Transverse colon (tissue), 3 donors: ENCODE measurements around the gene NWD2.

Experiments used
- CTCF ChIP-seq, 5 experiments: fragments of 200-600 bp in 3 of 5; fragments of 450-650 bp in 2 of 5; sonication (generic) in 3 of 5; IDR thresholded peaks; 1 replicate in 2 of 5; 2 replicates in 3 of 5; pipeline ENCODE4 v1.5.1; 2016 to 2017; ENCODE audit warnings: antibody characterized with exemption in 5 of 5, inconsistent platforms in 3 of 5, mild to moderate bottlenecking in 2 of 5, moderate library complexity in 1 of 5
- POLR2A ChIP-seq: fragments of 450-650 bp; IDR thresholded peaks from one replicate; pipeline ENCODE4 v1.6.1; 2016; ENCODE audit warnings: antibody characterized with exemption, mild to moderate bottlenecking, moderate library complexity

GRCh38 chr4:37421614-37422013, 177.1 kb downstream of the NWD2 start:
- TF ChIP-seq POLR2A: no peak
- no peak for TF ChIP-seq CTCF (IDR thresholded peaks at IDR 0.05)
